ENCODE data around the gene CAST. TPM values are rescaled to one million over a fixed set of nuclear protein-coding genes. Genes with fewer than 3 reads are reported as not detected.

The CAST gene
- total RNA-seq, 2 experiments from 2014 or later, result 170 to 179 TPM

- ChIA-PET CTCF (interaction anchor here (0.7 to 4.1 kb wide), 6 partner anchors 11 to 401 kb away, joined by 3 to 32 read pairs (median 4); no protein-coding TSS in a partner anchor), POLR2A (interaction anchor here (0.5 to 1.3 kb wide), 4 partner anchors 8 to 102 kb away, joined by 3 to 5 read pairs (median 3); partner anchors contain the start of gene ERAP1)
- Mint-ChIP-seq H3K27me3 (no peaks in the 10 kb centered on the region), H3K9me3 (no peaks in the 10 kb centered on the region), H3K4me3 (no peak overlapping the region), H3K36me3 (ENCODE audit: low read depth) (peaks cover 49% of the 10 kb centered on the region), H3K27ac (no peak overlapping the region), H3K4me1 (no peaks in the 10 kb centered on the region)
- no peak for DNase-seq
These were observed 100.8 kb downstream of the CAST start for GRCh38 chr5:96763026-96763425.

- Mint-ChIP-seq H3K4me1 (no peaks in the 10 kb centered on the region), H3K27ac (no peak overlapping the region), H3K36me3 (ENCODE audit: low read depth) (peaks cover 56% of the 10 kb centered on the region), H3K9me3 (no peaks in the 10 kb centered on the region), H3K4me3 (no peak overlapping the region), H3K27me3 (no peaks in the 10 kb centered on the region)
- CTCF ChIA-PET, result interaction anchor here (1.4 to 4.1 kb wide), 3 partner anchors 13 to 396 kb away, joined by 4 to 32 read pairs (median 10); no protein-coding TSS in a partner anchor
- no peak for DNase-seq
- POLR2A ChIA-PET, result no interaction called here
These were observed 102.9 kb downstream of the CAST start for GRCh38 chr5:96765043-96765442.

GRCh38 chr5:96768708-96769251 is 106.6 kb downstream of the CAST start:
- H3K4me3 Mint-ChIP-seq, result no peak overlapping the region

GRCh38 chr5:96771395-96771794 is 109.2 kb downstream of the CAST start:
- peaks cover 12% of the 10 kb centered on the region for H3K4me1 Mint-ChIP-seq
- no peak for DNase-seq
- POLR2A ChIA-PET, result interaction anchor here (1.0 to 3.2 kb wide), 5 partner anchors 9 to 36 kb away, joined by 3 to 17 read pairs (median 5); partner anchors contain the start of gene ERAP1
- H3K36me3 Mint-ChIP-seq (ENCODE audit: low read depth), result peaks cover 78% of the 10 kb centered on the region
- H3K9me3 Mint-ChIP-seq, result no peaks in the 10 kb centered on the region
- peak overlapping the region; percentile 61 for H3K27ac Mint-ChIP-seq
- CTCF ChIA-PET, result interaction anchor here (0.9 to 3.2 kb wide), 4 partner anchors 19 to 371 kb away, joined by 3 to 8 read pairs (median 5); partner anchors contain the start of gene LIX1
- no peak overlapping the region for H3K4me3 Mint-ChIP-seq
- H3K27me3 Mint-ChIP-seq, result no peaks in the 10 kb centered on the region

More at GRCh38 chr5:96768708-96769251, 106.6 kb downstream of the CAST start:
- Mint-ChIP-seq H3K4me1 (peaks cover 12% of the 10 kb centered on the region), H3K27me3 (no peaks in the 10 kb centered on the region), H3K9me3 (no peaks in the 10 kb centered on the region), H3K36me3 (ENCODE audit: low read depth) (peaks cover 71% of the 10 kb centered on the region), H3K27ac (no peak overlapping the region)
- CTCF ChIA-PET, result interaction anchor here (1.1 to 1.5 kb wide), 2 partner anchors 14 to 16 kb away, joined by 3 to 5 read pairs; no protein-coding TSS in a partner anchor
- POLR2A ChIA-PET, result interaction anchor here (0.7 to 1.3 kb wide), 2 partner anchors 48 to 326 kb away, joined by 3 to 4 read pairs; no protein-coding TSS in a partner anchor
- no peak for DNase-seq

GRCh38 chr5:96772111-96772510 is 109.9 kb downstream of the CAST start:
- ChIA-PET CTCF (interaction anchor here (1.3 to 3.2 kb wide), 3 partner anchors 20 to 158 kb away, joined by 3 to 8 read pairs (median 6); no protein-coding TSS in a partner anchor), POLR2A (interaction anchor here (1.2 to 3.2 kb wide), 4 partner anchors 9 to 36 kb away, joined by 4 to 17 read pairs (median 5); partner anchors contain the start of gene ERAP1)
- Mint-ChIP-seq H3K27me3 (no peaks in the 10 kb centered on the region), H3K36me3 (ENCODE audit: low read depth) (peaks cover 77% of the 10 kb centered on the region), H3K4me1 (peaks cover 12% of the 10 kb centered on the region), H3K4me3 (no peak overlapping the region), H3K27ac (no peak overlapping the region), H3K9me3 (no peaks in the 10 kb centered on the region)
- DNase-seq, result no peak

- ChIA-PET POLR2A (interaction anchor here (3.2 kb wide), 1 partner anchor 35 kb away, joined by 17 read pairs; the partner anchor contains the start of gene ERAP1), CTCF (interaction anchor here (0.7 to 3.2 kb wide), 3 partner anchors 20 to 158 kb away, joined by 3 to 8 read pairs (median 3); no protein-coding TSS in a partner anchor)
- Mint-ChIP-seq H3K9me3 (no peaks in the 10 kb centered on the region), H3K4me1 (peaks cover 12% of the 10 kb centered on the region), H3K27me3 (no peaks in the 10 kb centered on the region), H3K4me3 (no peak overlapping the region), H3K36me3 (ENCODE audit: low read depth) (peaks cover 80% of the 10 kb centered on the region), H3K27ac (no peak overlapping the region)
- no peak for DNase-seq
These were observed 110.4 kb downstream of the CAST start for GRCh38 chr5:96772542-96772941.

GRCh38 chr5:96775050-96775449 is 112.9 kb downstream of the CAST start:
- DNase-seq, result no peak
- Mint-ChIP-seq H3K36me3 (ENCODE audit: low read depth) (peaks cover 83% of the 10 kb centered on the region), H3K4me1 (peaks cover 12% of the 10 kb centered on the region), H3K9me3 (no peaks in the 10 kb centered on the region), H3K27ac (no peak overlapping the region), H3K27me3 (no peaks in the 10 kb centered on the region), H3K4me3 (no peak overlapping the region)
- ChIA-PET POLR2A (interaction anchor here (1.8 kb wide), 1 partner anchor 34 kb away, joined by 4 read pairs; no protein-coding TSS in a partner anchor), CTCF (no interaction called here)

GRCh38 chr5:96775689-96776088 is 113.5 kb downstream of the CAST start:
- ChIA-PET POLR2A (interaction anchor here (1.8 kb wide), 1 partner anchor 33 kb away, joined by 4 read pairs; no protein-coding TSS in a partner anchor), CTCF (interaction anchor here (1.0 kb wide), 1 partner anchor 12 kb away, joined by 4 read pairs; no protein-coding TSS in a partner anchor)
- peaks cover 85% of the 10 kb centered on the region for H3K36me3 Mint-ChIP-seq (ENCODE audit: low read depth)
- H3K4me1 Mint-ChIP-seq, result peaks cover 12% of the 10 kb centered on the region
- no peak for DNase-seq
- no peaks in the 10 kb centered on the region for H3K27me3 Mint-ChIP-seq
- peak overlapping the region; percentile 9 for H3K27ac Mint-ChIP-seq
- H3K9me3 Mint-ChIP-seq, result no peaks in the 10 kb centered on the region
- no peak overlapping the region for H3K4me3 Mint-ChIP-seq

GRCh38 chr5:96776621-96777020 is 114.4 kb downstream of the CAST start:
- CTCF ChIA-PET, result interaction anchor here (1.0 to 1.5 kb wide), 2 partner anchors 13 to 24 kb away, joined by 4 to 5 read pairs; no protein-coding TSS in a partner anchor

GRCh38 chr5:96778409-96778808 is 116.2 kb downstream of the CAST start:
- H3K4me1 Mint-ChIP-seq, result no peaks in the 10 kb centered on the region
- no peak overlapping the region for H3K4me3 Mint-ChIP-seq
- no peak overlapping the region for H3K27ac Mint-ChIP-seq
- no peak for DNase-seq
- H3K27me3 Mint-ChIP-seq, result no peaks in the 10 kb centered on the region
- ChIA-PET CTCF (no interaction called here), POLR2A (no interaction called here)
- peaks cover 91% of the 10 kb centered on the region for H3K36me3 Mint-ChIP-seq (ENCODE audit: low read depth)
- no peaks in the 10 kb centered on the region for H3K9me3 Mint-ChIP-seq

More at GRCh38 chr5:96776621-96777020, 114.4 kb downstream of the CAST start:
- POLR2A ChIA-PET, result interaction anchor here (1.8 kb wide), 1 partner anchor 32 kb away, joined by 4 read pairs; no protein-coding TSS in a partner anchor
- no peak overlapping the region for H3K4me3 Mint-ChIP-seq
- H3K27ac Mint-ChIP-seq, result no peak overlapping the region
- peaks cover 3% of the 10 kb centered on the region for H3K4me1 Mint-ChIP-seq
- H3K9me3 Mint-ChIP-seq, result no peaks in the 10 kb centered on the region
- no peak for DNase-seq
- no peaks in the 10 kb centered on the region for H3K27me3 Mint-ChIP-seq
- H3K36me3 Mint-ChIP-seq (ENCODE audit: low read depth), result peaks cover 86% of the 10 kb centered on the region

- no peak for DNase-seq
- Mint-ChIP-seq H3K4me3 (no peak overlapping the region), H3K36me3 (ENCODE audit: low read depth) (peaks cover 90% of the 10 kb centered on the region), H3K9me3 (no peaks in the 10 kb centered on the region), H3K27me3 (no peaks in the 10 kb centered on the region), H3K4me1 (no peaks in the 10 kb centered on the region), H3K27ac (no peak overlapping the region)
- POLR2A ChIA-PET, result interaction anchor here (0.8 to 1.4 kb wide), 2 partner anchors 9 to 96 kb away, joined by 3 to 4 read pairs; partner anchors contain the start of gene ERAP2
- CTCF ChIA-PET, result interaction anchor here (0.9 kb wide), 1 partner anchor 23 kb away, joined by 3 read pairs; no protein-coding TSS in a partner anchor
These were observed 118.5 kb downstream of the CAST start for GRCh38 chr5:96780626-96781025.

GRCh38 chr5:96781031-96781971 is 119.1 kb downstream of the CAST start:
- H3K36me3 Mint-ChIP-seq (ENCODE audit: low read depth), result peaks cover 90% of the 10 kb centered on the region
- no peaks in the 10 kb centered on the region for H3K27me3 Mint-ChIP-seq
- H3K4me1 Mint-ChIP-seq, result no peaks in the 10 kb centered on the region
- H3K27ac Mint-ChIP-seq, result no peak overlapping the region
- ChIA-PET CTCF (no interaction called here), POLR2A (interaction anchor here (0.8 to 1.5 kb wide), 3 partner anchors 9 to 95 kb away, joined by 3 to 4 read pairs (median 4); partner anchors contain the start of gene ERAP2)
- no peak for DNase-seq
- H3K9me3 Mint-ChIP-seq, result no peaks in the 10 kb centered on the region
- H3K4me3 Mint-ChIP-seq, result no peak overlapping the region

Measured in activated CD4-positive, alpha-beta memory T cell treated with anti-CD3 and anti-CD28 coated beads, Interleukin-2, amount 10 ng/mL, durations not matched to agents 7 days and 5 days (primary cell).